Measurements from ENCODE around the gene FPGS.

- no peak for TF ChIP-seq EZH2phosphoT487 (IDR thresholded peaks at IDR 0.05; ENCODE audit: borderline replicate concordance, low read depth, low read length)
- no peak for TF ChIP-seq CTCF (conservative IDR thresholded peaks at IDR 0.05; ENCODE audit: low read length)
Observed at GRCh38 chr9:127835991-127836516, 33.4 kb downstream of the FPGS start.

All from OCI-LY7 (cell line).